PC-9 (cell line): ENCODE measurements around the gene CAMTA1. TPM values are rescaled to one million over a fixed set of nuclear protein-coding genes. Genes with fewer than 3 reads are reported as not detected.

ENCODE experiments used
- BruUV-seq: library from RNA; stranded (reverse); fragments of 400-500 nt; replicated peaks from 2 replicates; lab custom pipeline; 2021; lab: Mats Ljungman, UMichigan
- CTCF ChIA-PET: fragments of 300-600 bp; sonication (Branson Sonifier 250); formaldehyde crosslinking; loops from one replicate; lab custom pipeline; 2022; ENCODE audit warnings: antibody characterized with exemption; lab: Charles Lee
- POLR2A ChIA-PET: fragments of 300-600 bp; sonication (Branson Sonifier 250); formaldehyde crosslinking; loops from one replicate; lab custom pipeline; 2022; ENCODE audit warnings: antibody characterized with exemption; ENCODE audit not compliant: unreplicated experiment; lab: Charles Lee
- DNase-seq, 2 experiments: peaks; one replicate each; pipeline versions ENCODE4 v3.0.0 to v3.0.0-alpha.2; 2015 to 2022; ENCODE audit warnings: mixed read lengths in 1 of 2
- H2AFZ ChIP-seq: fragments of 200-600 bp; sonication (generic); 2 replicates; pipeline ENCODE4 v1.8.1; 2017; ENCODE audit warnings: antibody characterized with exemption
- H3F3A ChIP-seq: fragments of 200-600 bp; sonication (generic); 2 replicates; pipeline ENCODE4 v1.8.1; 2017; ENCODE audit warnings: antibody characterized with exemption, mild to moderate bottlenecking, low read depth; ENCODE audit not compliant: insufficient read depth
- H3K27ac ChIP-seq: fragments of 200-600 bp; sonication (generic); 2 replicates; pipeline ENCODE4 v1.6.1; 2016; ENCODE audit warnings: mixed run types
- H3K27me3 ChIP-seq: fragments of 200-600 bp; sonication (generic); 2 replicates; pipeline ENCODE4 v1.6.1; 2016; ENCODE audit warnings: low read depth, mixed run types; ENCODE audit not compliant: insufficient read depth
- H3K36me3 ChIP-seq: fragments of 200-600 bp; sonication (generic); 2 replicates; pipeline ENCODE4 v1.6.1; 2016; ENCODE audit warnings: low read depth, mixed run types
- H3K4me1 ChIP-seq: fragments of 200-600 bp; sonication (generic); replicated peaks from 2 replicates; pipeline ENCODE4 v1.6.1; 2016; ENCODE audit warnings: mixed run types; ENCODE audit not compliant: insufficient read depth
- H3K4me2 ChIP-seq: fragments of 200-600 bp; sonication (generic); 2 replicates; pipeline ENCODE4 v1.6.1; 2017; ENCODE audit warnings: mixed run types
- H3K4me3 ChIP-seq: fragments of 200-600 bp; sonication (generic); 2 replicates; pipeline ENCODE4 v1.6.1; 2016; ENCODE audit warnings: mixed run types
- H3K79me2 ChIP-seq: fragments of 200-600 bp; sonication (generic); 2 replicates; pipeline ENCODE4 v1.6.1; 2017; ENCODE audit warnings: low read depth, mixed run types
- H3K9me2 ChIP-seq: fragments of 200-600 bp; sonication (generic); 2 replicates; pipeline ENCODE4 v1.8.1; 2017; ENCODE audit warnings: mild to moderate bottlenecking; ENCODE audit not compliant: insufficient read depth
- H3K9me3 ChIP-seq: fragments of 200-600 bp; sonication (generic); 2 replicates; pipeline ENCODE4 v1.8.1; 2016; ENCODE audit warnings: low read depth; ENCODE audit not compliant: insufficient read depth
- H4K20me1 ChIP-seq: fragments of 200-600 bp; sonication (generic); 2 replicates; pipeline ENCODE4 v1.8.1; 2017; ENCODE audit not compliant: insufficient read depth
- CTCF ChIP-seq: fragments of 200-600 bp; sonication (generic); conservative IDR thresholded peaks from 2 replicates; pipeline ENCODE4 v1.6.1; 2017; ENCODE audit warnings: mixed run types, antibody characterized with exemption, mild to moderate bottlenecking, moderate library complexity
- EZH2 ChIP-seq: fragments of 200-600 bp; sonication (generic); IDR thresholded peaks from 2 replicates; pipeline ENCODE4 v1.8.0; 2017; ENCODE audit warnings: antibody characterized with exemption, low read depth
- intact Hi-C: fragments of 100-400 bp; cut with micrococcal nuclease; formaldehyde crosslinking; loops from one replicate; pipeline ENCODE4 v1.10.0; 2022; ENCODE audit not compliant: unreplicated experiment
- total RNA-seq: library from RNA; stranded (reverse); gene quantifications from 2 replicates; pipeline ENCODE4 v1.2.3, GENCODE V29; 2021

Gene CAMTA1
- total RNA-seq, 1 experiment from 2014 or later: 72.3 TPM

GRCh38 chr1:6813165-6813564, 27.9 kb downstream of the CAMTA1 start:
- Histone ChIP-seq H3K36me3 (no peaks in the 10 kb centered on the region), H3K27ac (no peak overlapping the region), H3K4me1 (no peaks in the 10 kb centered on the region), H3K4me2 (no peak overlapping the region), H3K4me3 (no peak overlapping the region), H3K27me3 (no peaks in the 10 kb centered on the region), H4K20me1 (peaks cover 4% of the 10 kb centered on the region; the same call in 1 of the 2 replicates), H3K9me2 (no peaks in the 10 kb centered on the region), H3K9me3 (no peaks in the 10 kb centered on the region), H3K79me2 (no peaks in the 10 kb centered on the region), H3F3A (no peaks in the 10 kb centered on the region), H2AFZ (no peak overlapping the region)
- TF ChIP-seq CTCF (no peak), EZH2 (no peak)
- ChIA-PET CTCF (no interaction called here), POLR2A (no interaction called here)
- intact Hi-C loops: no loop called here
- no peak for DNase-seq
- BruUV-seq: no TSS peak

DNA sequence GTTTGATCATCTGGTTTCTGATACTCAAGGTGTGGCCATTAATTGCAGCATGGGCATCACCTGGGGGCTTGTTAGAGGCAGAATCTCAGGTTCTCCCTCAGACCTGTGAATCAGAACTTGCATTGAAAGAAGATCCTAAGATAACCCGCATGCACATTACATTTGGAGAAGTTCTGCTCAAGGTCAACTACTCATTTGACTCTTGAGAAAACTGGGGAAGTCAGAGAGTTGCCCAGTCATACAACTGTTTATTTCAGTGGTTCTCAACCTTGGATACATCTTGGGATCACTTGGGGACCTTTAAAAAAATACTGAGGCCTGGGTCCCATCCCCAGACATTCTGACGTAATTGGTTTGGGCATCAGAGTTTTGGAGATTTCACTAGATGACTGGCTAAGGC, 30.5 kb downstream of the CAMTA1 start:
- no peak overlapping the region for H3K4me3 ChIP-seq
- TF ChIP-seq EZH2 (no peak), CTCF (no peak)
- no peak overlapping the region for H3K4me2 ChIP-seq
- H3K4me1 ChIP-seq: no peaks in the 10 kb centered on the region
- no peak for DNase-seq
- H3K36me3 ChIP-seq: no peaks in the 10 kb centered on the region
- no peaks in the 10 kb centered on the region for H3F3A ChIP-seq
- ChIA-PET CTCF (no interaction called here), POLR2A (no interaction called here)
- intact Hi-C loops: no loop called here
- H2AFZ ChIP-seq: no peak overlapping the region
- no peaks in the 10 kb centered on the region for H3K9me3 ChIP-seq
- no peaks in the 10 kb centered on the region for H3K79me2 ChIP-seq
- no TSS peak for BruUV-seq
- H3K9me2 ChIP-seq: no peaks in the 10 kb centered on the region
- no peak overlapping the region for H3K27ac ChIP-seq
- peaks cover 4% of the 10 kb centered on the region; the same call in 1 of the 2 replicates for H4K20me1 ChIP-seq
- H3K27me3 ChIP-seq: no peaks in the 10 kb centered on the region

- H3K4me2 ChIP-seq: no peak overlapping the region
- H3K4me3 ChIP-seq: no peak overlapping the region
- H3K27me3 ChIP-seq: no peaks in the 10 kb centered on the region
- H3F3A ChIP-seq: no peaks in the 10 kb centered on the region
- peaks cover 4% of the 10 kb centered on the region; the same call in 1 of the 2 replicates for H4K20me1 ChIP-seq
- no peaks in the 10 kb centered on the region for H3K9me3 ChIP-seq
- DNase-seq: no peak
- H3K9me2 ChIP-seq: no peaks in the 10 kb centered on the region
- H3K36me3 ChIP-seq: no peaks in the 10 kb centered on the region
- CTCF ChIA-PET: no interaction called here
- H3K79me2 ChIP-seq: no peaks in the 10 kb centered on the region
- TF ChIP-seq CTCF: no peak
- TF ChIP-seq EZH2: no peak
- H3K4me1 ChIP-seq: no peaks in the 10 kb centered on the region
- H2AFZ ChIP-seq: no peak overlapping the region
- no TSS peak for BruUV-seq
- intact Hi-C loops: no loop called here
- H3K27ac ChIP-seq: no peak overlapping the region
- POLR2A ChIA-PET: interaction anchor here (0.6 kb wide), 1 partner anchor 24 kb away, joined by 4 read pairs; no protein-coding TSS in a partner anchor
Measured at GRCh38 chr1:6819246-6820040, 34.2 kb downstream of the CAMTA1 start.
